SK-N-MC (cell line): Measurements from ENCODE around the gene HDAC6.

Experiments
- DNase-seq: peaks from one replicate; pipeline ENCODE4 v3.0.0-alpha.2; 2011; ENCODE audit warnings: low read depth, low spot score
- H3K27ac ChIP-seq: fragments of 200-600 bp; sonication (generic); 2 replicates; pipeline ENCODE4 v1.5.1; 2016; ENCODE audit warnings: mixed run types
- H3K36me3 ChIP-seq: fragments of 200-600 bp; sonication (generic); 2 replicates; pipeline ENCODE4 v1.6.1; 2017; ENCODE audit warnings: antibody characterized with exemption, low read length, mixed read lengths; ENCODE audit not compliant: insufficient read depth
- H3K4me3 ChIP-seq: fragments of 200-600 bp; sonication (generic); 2 replicates; pipeline ENCODE4 v1.5.1; 2016
- H3K9ac ChIP-seq: fragments of 200-600 bp; sonication (generic); 2 replicates; pipeline ENCODE4 v1.8.0; 2017; ENCODE audit warnings: mixed run types, mixed read lengths; ENCODE audit not compliant: insufficient read length
- H3K9me3 ChIP-seq: fragments of 200-600 bp; sonication (generic); 2 replicates; pipeline ENCODE4 v1.6.1; 2017; ENCODE audit warnings: low read depth, mild to moderate bottlenecking, antibody characterized with exemption, low read length, moderate library complexity, mixed read lengths
- EZH2 ChIP-seq: fragments of 200-600 bp; sonication (generic); IDR thresholded peaks from one replicate; pipeline ENCODE4 v1.6.1; 2017; ENCODE audit warnings: antibody characterized with exemption
- FOXP2 ChIP-seq: optimal IDR thresholded peaks from 2 replicates; pipeline ENCODE3; 2011; ENCODE audit warnings: mild to moderate bottlenecking, moderate library complexity; ENCODE audit not compliant: insufficient read depth; ENCODE audit errors: extremely low read length, control extremely low read depth
- POLR2AphosphoS5 ChIP-seq: IDR thresholded peaks from 2 replicates; pipeline ENCODE4 v1.6.1; 2012; ENCODE audit warnings: mild to moderate bottlenecking, low read depth, low read length, borderline replicate concordance

Gene HDAC6

GRCh38 chrX:48776818-48777439 is 24.9 kb upstream of the HDAC6 start:
- H3K36me3 ChIP-seq: no peaks in the 10 kb centered on the region
- DNase-seq: no peak
- no peak overlapping the region for H3K27ac ChIP-seq
- H3K4me3 ChIP-seq: no peak overlapping the region
- H3K9me3 ChIP-seq: no peaks in the 10 kb centered on the region
- TF ChIP-seq FOXP2 (no peak), POLR2AphosphoS5 (no peak), EZH2 (no peak)
- H3K9ac ChIP-seq: no peak overlapping the region

GRCh38 chrX:48779399-48779798 is 22.5 kb upstream of the HDAC6 start:
- Histone ChIP-seq H3K4me3 (no peak overlapping the region), H3K9me3 (no peaks in the 10 kb centered on the region), H3K27ac (no peak overlapping the region), H3K36me3 (no peaks in the 10 kb centered on the region), H3K9ac (no peak overlapping the region)
- DNase-seq: no peak
- no peak for TF ChIP-seq FOXP2
- TF ChIP-seq EZH2: no peak
- no peak for TF ChIP-seq POLR2AphosphoS5

GRCh38 chrX:48781705-48782104 is 20.2 kb upstream of the HDAC6 start:
- Histone ChIP-seq H3K27ac (no peak overlapping the region), H3K4me3 (no peak overlapping the region), H3K36me3 (no peaks in the 10 kb centered on the region), H3K9me3 (no peaks in the 10 kb centered on the region), H3K9ac (no peak overlapping the region)
- TF ChIP-seq FOXP2 (no peak), EZH2 (no peak), POLR2AphosphoS5 (no peak)
- DNase-seq: no peak

GRCh38 chrX:48782216-48782615 is 19.7 kb upstream of the HDAC6 start:
- Histone ChIP-seq H3K9me3 (no peaks in the 10 kb centered on the region), H3K4me3 (no peak overlapping the region), H3K36me3 (no peaks in the 10 kb centered on the region), H3K9ac (no peak overlapping the region), H3K27ac (no peak overlapping the region)
- TF ChIP-seq FOXP2 (no peak), POLR2AphosphoS5 (no peak), EZH2 (no peak)
- no peak for DNase-seq

- Histone ChIP-seq H3K9me3 (no peaks in the 10 kb centered on the region), H3K36me3 (no peaks in the 10 kb centered on the region), H3K9ac (no peak overlapping the region), H3K4me3 (no peak overlapping the region), H3K27ac (no peak overlapping the region)
- no peak for DNase-seq
- TF ChIP-seq EZH2 (no peak), FOXP2 (no peak), POLR2AphosphoS5 (no peak)
These were observed 19.1 kb upstream of the HDAC6 start for GRCh38 chrX:48782795-48783194.

- Histone ChIP-seq H3K4me3 (no peak overlapping the region), H3K36me3 (no peaks in the 10 kb centered on the region), H3K9ac (no peak overlapping the region), H3K27ac (no peak overlapping the region), H3K9me3 (no peaks in the 10 kb centered on the region)
- no peak for TF ChIP-seq POLR2AphosphoS5
- TF ChIP-seq EZH2: no peak
- TF ChIP-seq FOXP2: no peak
- no peak for DNase-seq
These were observed 17.1 kb upstream of the HDAC6 start for GRCh38 chrX:48784726-48785125.

GRCh38 chrX:48785186-48785539 is 16.7 kb upstream of the HDAC6 start:
- H3K9ac ChIP-seq: no peak overlapping the region
- no peak for DNase-seq

GRCh38 chrX:48785540-48786214 is 16.2 kb upstream of the HDAC6 start:
- Histone ChIP-seq H3K9ac (no peak overlapping the region), H3K27ac (no peak overlapping the region), H3K9me3 (no peaks in the 10 kb centered on the region), H3K36me3 (no peaks in the 10 kb centered on the region), H3K4me3 (no peak overlapping the region)
- no peak for DNase-seq
- no peak for TF ChIP-seq POLR2AphosphoS5
- no peak for TF ChIP-seq EZH2
- no peak for TF ChIP-seq FOXP2

More at GRCh38 chrX:48785186-48785539, 16.7 kb upstream of the HDAC6 start:
- Histone ChIP-seq H3K9me3 (no peaks in the 10 kb centered on the region), H3K4me3 (no peak overlapping the region), H3K27ac (no peak overlapping the region), H3K36me3 (no peaks in the 10 kb centered on the region)
- no peak for TF ChIP-seq EZH2
- no peak for TF ChIP-seq POLR2AphosphoS5
- TF ChIP-seq FOXP2: no peak

GRCh38 chrX:48786341-48786800 is 15.5 kb upstream of the HDAC6 start, which contains the start of gene GATA1:
TSS of gene GATA1 (plus strand) at chrX:48786590. CDS start at chrX:48791110, 4,520 bp downstream.
- DNase-seq: no peak
- TF ChIP-seq EZH2 (no peak), POLR2AphosphoS5 (no peak), FOXP2 (no peak)
- H3K9ac ChIP-seq: no peak within 1 kb of the TSS

More at GRCh38 chrX:48786341-48786800, 15.5 kb upstream of the HDAC6 start, which contains the start of gene GATA1:
- Histone ChIP-seq H3K4me3 (no peak within 1 kb of the TSS), H3K27ac (no peak within 1 kb of the TSS), H3K9me3 (no peaks in the 10 kb centered on the region), H3K36me3 (no peaks in the 10 kb centered on the region)
